ENCODE measurements around the gene CAPN2. TPM values are rescaled to one million over a fixed set of nuclear protein-coding genes. Genes with fewer than 3 reads are reported as not detected.
"Not testable (repeated sequence)": the region's sequence is repeated elsewhere in the genome, so short reads cannot be mapped to it uniquely, and the experiment has no call there.

The CAPN2 gene
- total RNA-seq, 1 donor from 2014 or later: 271 TPM

GRCh38 chr1:223794136-223794880, 82.0 kb downstream of the CAPN2 start:
- Mint-ChIP-seq H3K36me3 (ENCODE audit: unreplicated experiment) (peaks cover 55% of the 10 kb centered on the region), H3K4me3 (ENCODE audit: unreplicated experiment) (no peak overlapping the region), H3K9me3 (ENCODE audit: unreplicated experiment) (no peaks in the 10 kb centered on the region), H3K4me1 (ENCODE audit: unreplicated experiment) (peaks cover 3% of the 10 kb centered on the region), H3K27me3 (ENCODE audit: unreplicated experiment) (no peaks in the 10 kb centered on the region), H3K27ac (ENCODE audit: unreplicated experiment) (no peak overlapping the region)
- DNase-seq (ENCODE audit: extremely low spot score, unreplicated experiment): no peak
- no peak for TF ChIP-seq CTCF (IDR thresholded peaks at IDR 0.05)

GRCh38 chr1:223796210-223796609, 83.9 kb downstream of the CAPN2 start:
- DNase-seq (ENCODE audit: extremely low spot score, unreplicated experiment): no peak
- Mint-ChIP-seq H3K27ac (ENCODE audit: unreplicated experiment) (no peak overlapping the region), H3K27me3 (ENCODE audit: unreplicated experiment) (no peaks in the 10 kb centered on the region), H3K4me3 (ENCODE audit: unreplicated experiment) (no peak overlapping the region), H3K36me3 (ENCODE audit: unreplicated experiment) (peaks cover 65% of the 10 kb centered on the region), H3K9me3 (ENCODE audit: unreplicated experiment) (no peaks in the 10 kb centered on the region), H3K4me1 (ENCODE audit: unreplicated experiment) (peaks cover 3% of the 10 kb centered on the region)
- TF ChIP-seq CTCF (IDR thresholded peaks at IDR 0.05): no peak

GRCh38 chr1:223802032-223802431, 89.7 kb downstream of the CAPN2 start:
- Mint-ChIP-seq H3K4me3 (ENCODE audit: unreplicated experiment) (no peak overlapping the region), H3K36me3 (ENCODE audit: unreplicated experiment) (peaks cover 70% of the 10 kb centered on the region), H3K27ac (ENCODE audit: unreplicated experiment) (no peak overlapping the region), H3K4me1 (ENCODE audit: unreplicated experiment) (no peaks in the 10 kb centered on the region), H3K27me3 (ENCODE audit: unreplicated experiment) (no peaks in the 10 kb centered on the region), H3K9me3 (ENCODE audit: unreplicated experiment) (no peaks in the 10 kb centered on the region)
- TF ChIP-seq CTCF (IDR thresholded peaks at IDR 0.05): no peak
- DNase-seq (ENCODE audit: extremely low spot score, unreplicated experiment): no peak

- no peaks in the 10 kb centered on the region for H3K27me3 Mint-ChIP-seq (ENCODE audit: unreplicated experiment)
- DNase-seq (ENCODE audit: extremely low spot score, unreplicated experiment): no peak
- no peaks in the 10 kb centered on the region for H3K4me1 Mint-ChIP-seq (ENCODE audit: unreplicated experiment)
- no peak for TF ChIP-seq CTCF (IDR thresholded peaks at IDR 0.05)
- no peak overlapping the region for H3K27ac Mint-ChIP-seq (ENCODE audit: unreplicated experiment)
- peaks cover 74% of the 10 kb centered on the region for H3K36me3 Mint-ChIP-seq (ENCODE audit: unreplicated experiment)
- H3K4me3 Mint-ChIP-seq (ENCODE audit: unreplicated experiment): no peak overlapping the region
- no peaks in the 10 kb centered on the region for H3K9me3 Mint-ChIP-seq (ENCODE audit: unreplicated experiment)
Observed at GRCh38 chr1:223802602-223803001, 90.3 kb downstream of the CAPN2 start.

GRCh38 chr1:223803211-223803610, 90.9 kb downstream of the CAPN2 start:
- Mint-ChIP-seq H3K4me1 (ENCODE audit: unreplicated experiment) (no peaks in the 10 kb centered on the region), H3K9me3 (ENCODE audit: unreplicated experiment) (no peaks in the 10 kb centered on the region), H3K27ac (ENCODE audit: unreplicated experiment) (no peak overlapping the region), H3K36me3 (ENCODE audit: unreplicated experiment) (peaks cover 71% of the 10 kb centered on the region), H3K4me3 (ENCODE audit: unreplicated experiment) (no peak overlapping the region), H3K27me3 (ENCODE audit: unreplicated experiment) (no peaks in the 10 kb centered on the region)
- no peak for DNase-seq (ENCODE audit: extremely low spot score, unreplicated experiment)
- TF ChIP-seq CTCF (IDR thresholded peaks at IDR 0.05): no peak

- H3K27ac Mint-ChIP-seq (ENCODE audit: unreplicated experiment); H3K4me3 Mint-ChIP-seq (ENCODE audit: unreplicated experiment); H3K27me3 Mint-ChIP-seq (ENCODE audit: unreplicated experiment); H3K9me3 Mint-ChIP-seq (ENCODE audit: unreplicated experiment); H3K4me1 Mint-ChIP-seq (ENCODE audit: unreplicated experiment); DNase-seq (ENCODE audit: extremely low spot score, unreplicated experiment): not testable (repeated sequence)
- peaks cover 46% of the 10 kb centered on the region for H3K36me3 Mint-ChIP-seq (ENCODE audit: unreplicated experiment)
Observed at GRCh38 chr1:223809905-223810304, 97.6 kb downstream of the CAPN2 start.

All from osteocyte (in vitro differentiated cells).